CD4-positive, alpha-beta T cell (primary cell): ENCODE data around the gene TTC9. TPM values are rescaled to one million over a fixed set of nuclear protein-coding genes. Genes with fewer than 3 reads are reported as not detected.
"Not testable (repeated sequence)": the region's sequence is repeated elsewhere in the genome, so short reads cannot be mapped to it uniquely, and the experiment has no call there.

Source experiments
- ATAC-seq: fragments of 200-7000 bp; cut with Tn5 transposase; one replicate; pipeline ENCODE4 v1.10.0; 2022; ENCODE audit warnings: mild to moderate bottlenecking; ENCODE audit not compliant: poor library complexity
- CTCF ChIA-PET: fragments of 350-600 bp; sonication (Branson Sonifier 250); formaldehyde crosslinking; loops from one replicate; lab custom pipeline; 2021; ENCODE audit warnings: antibody characterized with exemption, inconsistent platforms; lab: Charles Lee
- POLR2A ChIA-PET: fragments of 350-600 bp; sonication (Branson Sonifier 250); formaldehyde crosslinking; loops from one replicate; lab custom pipeline; 2021; ENCODE audit warnings: antibody characterized with exemption, inconsistent platforms; lab: Charles Lee
- DNase-seq, 14 experiments: peaks; one replicate each; pipeline ENCODE4 v3.0.0-alpha.2; 2013 to 2020; ENCODE audit warnings: mixed read lengths in 2 of 14
- H3K27ac ChIP-seq, 2 donors: one replicate each; pipeline versions ENCODE4 v1.5.1 to v1.7.0; 2013; ENCODE audit warnings: low read length in 2 of 2, low read depth in 1 of 2, mild to moderate bottlenecking in 1 of 2
- H3K27me3 ChIP-seq, 2 experiments: 1 replicate in 1 of 2; 2 replicates in 1 of 2; pipeline versions ENCODE4 v1.6.1 to v1.7.0; 2013; ENCODE audit warnings: low read length in 2 of 2, control low read depth in 1 of 2, mild to moderate bottlenecking in 1 of 2, moderate library complexity in 1 of 2; ENCODE audit not compliant: insufficient read depth in 2 of 2, control insufficient read depth in 1 of 2
- H3K36me3 ChIP-seq: one replicate; pipeline ENCODE4 v1.6.1; 2013; ENCODE audit warnings: low read length, control low read depth; ENCODE audit not compliant: insufficient read depth
- H3K4me1 ChIP-seq: one replicate; pipeline ENCODE4 v1.6.1; 2013; ENCODE audit warnings: low read length, control low read depth; ENCODE audit not compliant: insufficient read depth
- H3K4me3 ChIP-seq: one replicate; pipeline ENCODE4 v1.5.1; 2013; ENCODE audit warnings: mild to moderate bottlenecking, low read length, moderate library complexity
- H3K9me3 ChIP-seq, 2 experiments: 1 replicate in 1 of 2; 2 replicates in 1 of 2; pipeline versions ENCODE4 v1.6.1 to v1.7.0; 2013; ENCODE audit warnings: low read length in 2 of 2, mild to moderate bottlenecking in 2 of 2, control low read depth in 1 of 2, moderate library complexity in 1 of 2; ENCODE audit not compliant: control insufficient read depth in 1 of 2, insufficient read depth in 1 of 2
- H3K27ac Mint-ChIP-seq: one replicate; pipeline ENCODE4 v1.8.0; 2020; ENCODE audit warnings: mixed read lengths
- H3K27me3 Mint-ChIP-seq: one replicate; pipeline ENCODE4 v1.8.0; 2021; ENCODE audit warnings: mixed read lengths
- H3K36me3 Mint-ChIP-seq: one replicate; pipeline ENCODE4 v1.8.0; 2021; ENCODE audit warnings: low read depth, mixed read lengths
- H3K4me1 Mint-ChIP-seq: one replicate; pipeline ENCODE4 v1.8.0; 2021; ENCODE audit warnings: low read depth, mixed read lengths
- H3K4me3 Mint-ChIP-seq: one replicate; pipeline ENCODE4 v1.8.0; 2020; ENCODE audit warnings: mild to moderate bottlenecking, mixed read lengths
- H3K9me3 Mint-ChIP-seq: one replicate; pipeline ENCODE4 v1.8.0; 2020; ENCODE audit warnings: mixed read lengths
- intact Hi-C, 2 experiments: fragments of 100-400 bp; cut with DNase I in 1 of 2; cut with micrococcal nuclease in 1 of 2; formaldehyde crosslinking; loops; one replicate each; pipeline versions ENCODE4 v1.15.1 to v1.9.0; 2023 to 2025; cut with DNase I, micrococcal nuclease
- total RNA-seq, 174 experiments: library from RNA in 2 of 174; stranded (reverse) in 2 of 174; gene quantifications; one replicate each; pipeline ENCODE4 v1.2.3 and lab custom pipeline; 2021 to 2026
- TF ChIP-seq, protein P1 (sequence below): fragments of 200-600 bp; IDR thresholded peaks from one replicate; pipeline ENCODE4 v1.8.0; 2022; ENCODE audit warnings: antibody characterized with exemption, mild to moderate bottlenecking

The TTC9 gene
- total RNA-seq, 2 experiments from 2014 or later, result 6.8 to 7.0 TPM

DNA sequence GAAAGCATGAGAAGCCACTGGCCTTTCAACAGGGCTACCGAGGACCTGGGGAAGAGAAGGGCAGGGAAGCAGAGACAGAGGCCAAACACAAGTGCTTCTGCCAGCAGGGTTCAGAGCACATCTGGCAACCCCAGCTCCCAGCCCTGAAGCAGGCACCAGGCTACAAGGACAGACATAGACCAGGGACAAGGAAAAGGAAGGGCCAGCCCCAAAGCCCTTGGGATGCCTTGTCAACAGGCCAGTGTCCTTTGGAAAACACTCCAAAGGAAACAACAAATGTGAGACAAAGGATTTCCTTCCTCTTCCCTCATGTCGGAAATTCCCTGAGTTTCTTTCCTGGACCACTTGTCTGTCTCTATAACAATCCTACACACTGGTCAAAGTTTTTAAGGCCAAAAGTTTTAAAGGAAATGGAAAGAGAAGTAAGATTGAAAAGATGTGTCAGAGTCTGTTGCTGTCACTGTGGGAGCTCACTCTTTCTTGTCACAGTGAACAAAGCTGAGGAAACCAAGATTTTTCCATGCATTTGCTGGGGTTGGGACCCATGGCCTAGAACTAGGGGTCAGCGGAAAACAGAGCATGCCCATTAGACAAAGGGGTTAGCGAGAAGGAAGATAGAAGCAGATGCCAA lies 59.4 kb downstream of the TTC9 start:
- Mint-ChIP-seq H3K4me3 (no peak overlapping the region), H3K36me3 (no peaks in the 10 kb centered on the region), H3K27me3 (no peaks in the 10 kb centered on the region), H3K9me3 (no peaks in the 10 kb centered on the region), H3K27ac (no peak overlapping the region), H3K4me1 (no peaks in the 10 kb centered on the region)
- DNase-seq (no peak), ATAC-seq (no peak)
- Histone ChIP-seq H3K4me3 (no peak overlapping the region), H3K36me3 (no peaks in the 10 kb centered on the region), H3K27me3 (no peaks in the 10 kb centered on the region), H3K27ac (no peak overlapping the region), H3K9me3 (no peaks in the 10 kb centered on the region), H3K4me1 (no peaks in the 10 kb centered on the region)
- TF ChIP-seq, protein P1, sequence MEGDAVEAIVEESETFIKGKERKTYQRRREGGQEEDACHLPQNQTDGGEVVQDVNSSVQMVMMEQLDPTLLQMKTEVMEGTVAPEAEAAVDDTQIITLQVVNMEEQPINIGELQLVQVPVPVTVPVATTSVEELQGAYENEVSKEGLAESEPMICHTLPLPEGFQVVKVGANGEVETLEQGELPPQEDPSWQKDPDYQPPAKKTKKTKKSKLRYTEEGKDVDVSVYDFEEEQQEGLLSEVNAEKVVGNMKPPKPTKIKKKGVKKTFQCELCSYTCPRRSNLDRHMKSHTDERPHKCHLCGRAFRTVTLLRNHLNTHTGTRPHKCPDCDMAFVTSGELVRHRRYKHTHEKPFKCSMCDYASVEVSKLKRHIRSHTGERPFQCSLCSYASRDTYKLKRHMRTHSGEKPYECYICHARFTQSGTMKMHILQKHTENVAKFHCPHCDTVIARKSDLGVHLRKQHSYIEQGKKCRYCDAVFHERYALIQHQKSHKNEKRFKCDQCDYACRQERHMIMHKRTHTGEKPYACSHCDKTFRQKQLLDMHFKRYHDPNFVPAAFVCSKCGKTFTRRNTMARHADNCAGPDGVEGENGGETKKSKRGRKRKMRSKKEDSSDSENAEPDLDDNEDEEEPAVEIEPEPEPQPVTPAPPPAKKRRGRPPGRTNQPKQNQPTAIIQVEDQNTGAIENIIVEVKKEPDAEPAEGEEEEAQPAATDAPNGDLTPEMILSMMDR, result no peak
- POLR2A ChIA-PET, result no interaction called here
- CTCF ChIA-PET, result no interaction called here
- intact Hi-C loops, result loop anchor here in 1 of 2 experiments (5.0 kb wide), 1 partner anchor 34 kb away; no protein-coding TSS in a partner anchor

DNA sequence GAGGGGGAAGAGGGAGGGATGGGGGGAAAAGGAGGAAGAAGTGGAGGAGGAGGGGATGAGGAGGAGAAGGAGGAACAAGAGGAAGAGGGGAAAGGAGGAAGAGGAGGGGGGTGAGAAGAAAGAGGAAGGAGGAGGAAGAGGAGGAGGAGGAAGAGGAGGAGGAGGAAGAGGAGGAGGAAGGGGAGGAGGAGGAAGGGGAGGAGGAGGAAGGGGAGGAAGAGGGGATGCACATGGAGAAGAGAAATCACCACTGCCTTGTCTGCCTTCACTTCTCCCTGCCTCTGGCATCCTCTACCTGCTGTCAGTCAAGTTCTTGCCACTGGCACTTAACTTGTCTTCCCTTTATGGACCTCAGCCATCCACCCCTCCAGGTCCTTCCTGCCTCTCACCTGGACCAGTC lies 59.9 kb downstream of the TTC9 start:
- H3K4me3 Mint-ChIP-seq, result no peak overlapping the region
- ATAC-seq (no peak), DNase-seq (no peak)
- ChIA-PET CTCF (no interaction called here), POLR2A (no interaction called here)
- no peaks in the 10 kb centered on the region for H3K27me3 Mint-ChIP-seq
- intact Hi-C loops, result loop anchor here in 1 of 2 experiments (5.0 kb wide), 1 partner anchor 34 kb away; no protein-coding TSS in a partner anchor
- no peaks in the 10 kb centered on the region for H3K36me3 Mint-ChIP-seq
- no peak overlapping the region for H3K27ac ChIP-seq
- no peaks in the 10 kb centered on the region for H3K4me1 Mint-ChIP-seq
- no peaks in the 10 kb centered on the region for H3K27me3 ChIP-seq
- no peaks in the 10 kb centered on the region for H3K4me1 ChIP-seq
- H3K4me3 ChIP-seq, result no peak overlapping the region
- H3K9me3 ChIP-seq, result no peaks in the 10 kb centered on the region
- no peak overlapping the region for H3K27ac Mint-ChIP-seq
- H3K9me3 Mint-ChIP-seq, result no peaks in the 10 kb centered on the region
- H3K36me3 ChIP-seq, result no peaks in the 10 kb centered on the region
- TF ChIP-seq, protein P1, result no peak

DNA sequence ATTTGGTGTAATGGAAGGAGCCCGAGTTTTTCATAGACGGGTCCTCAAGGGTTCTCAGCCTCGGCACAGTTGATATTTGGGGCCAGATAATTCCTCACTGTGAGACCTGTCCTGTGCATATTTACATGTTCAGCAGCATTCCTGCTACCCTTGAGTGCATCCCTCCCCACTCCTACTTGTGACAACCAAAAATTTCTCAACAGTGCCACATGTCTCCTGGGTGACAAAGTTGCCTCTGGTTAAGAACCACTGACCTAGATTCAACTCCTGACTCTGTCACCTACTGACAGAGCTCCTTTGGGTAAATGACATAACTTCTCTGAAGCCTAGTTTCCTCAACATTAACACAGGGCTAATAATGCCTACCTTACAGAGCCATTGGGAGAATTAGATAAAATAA lies 60.4 kb downstream of the TTC9 start:
- CTCF ChIA-PET, result no interaction called here
- Histone ChIP-seq H3K27me3 (no peaks in the 10 kb centered on the region), H3K36me3 (no peaks in the 10 kb centered on the region), H3K27ac (no peak overlapping the region), H3K4me3 (no peak overlapping the region), H3K4me1 (no peaks in the 10 kb centered on the region), H3K9me3 (no peaks in the 10 kb centered on the region)
- no peaks in the 10 kb centered on the region for H3K36me3 Mint-ChIP-seq
- H3K27ac Mint-ChIP-seq, result no peak overlapping the region
- intact Hi-C loops, result loop anchor here in 1 of 2 experiments (5.0 kb wide), 1 partner anchor 35 kb away; no protein-coding TSS in a partner anchor
- no peak for DNase-seq
- no peak overlapping the region for H3K4me3 Mint-ChIP-seq
- H3K4me1 Mint-ChIP-seq, result no peaks in the 10 kb centered on the region
- POLR2A ChIA-PET, result no interaction called here
- H3K9me3 Mint-ChIP-seq, result no peaks in the 10 kb centered on the region
- TF ChIP-seq, protein P1, result no peak
- ATAC-seq, result no peak
- no peaks in the 10 kb centered on the region for H3K27me3 Mint-ChIP-seq

DNA sequence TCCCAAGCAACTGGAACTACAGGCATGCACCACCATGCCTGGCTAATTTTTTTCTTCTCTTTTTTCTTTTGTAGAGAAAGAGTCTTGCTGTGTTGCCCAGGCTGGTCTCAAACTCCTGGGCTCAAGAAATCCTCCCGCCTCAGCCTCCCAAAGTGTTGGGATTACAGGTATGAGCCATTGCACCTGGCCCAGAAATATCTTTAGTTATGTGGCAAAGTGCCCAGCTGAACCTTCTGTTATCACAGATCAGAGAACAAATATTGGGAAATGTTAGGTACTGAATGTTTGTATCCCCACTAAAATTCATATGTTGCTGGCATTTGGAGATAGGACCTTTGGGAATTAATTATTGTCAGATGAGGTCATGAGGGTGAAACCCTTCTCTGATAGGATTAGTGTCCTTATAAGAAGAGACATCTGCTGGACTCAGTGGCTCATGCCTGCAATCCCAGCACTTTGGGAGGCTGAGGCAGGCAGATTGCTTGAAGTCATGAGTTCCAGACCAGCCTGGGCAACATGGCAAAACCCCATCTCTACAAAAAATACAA lies 62.0 kb downstream of the TTC9 start:
- H3K27me3 ChIP-seq, H3K36me3 ChIP-seq, DNase-seq, CTCF ChIA-PET, ATAC-seq, H3K4me3 Mint-ChIP-seq, H3K9me3 Mint-ChIP-seq, H3K4me1 ChIP-seq, H3K27ac ChIP-seq, H3K4me3 ChIP-seq, POLR2A ChIA-PET, H3K36me3 Mint-ChIP-seq, H3K9me3 ChIP-seq, H3K4me1 Mint-ChIP-seq, H3K27ac Mint-ChIP-seq, H3K27me3 Mint-ChIP-seq: not testable (repeated sequence)
- intact Hi-C loops, result loop anchor here in 1 of 2 experiments (5.0 kb wide), 1 partner anchor 36 kb away; no protein-coding TSS in a partner anchor
